SK-N-SH treated with all-trans-retinoic acid at 6 μM for 48 hours (cell line): ENCODE data around the gene FHIT.

Source experiments
- ATAC-seq: fragments of 200-7000 bp; cut with Tn5 transposase; 3 replicates; pipeline ENCODE4 v1.9.1; 2020; ENCODE audit warnings: mild to moderate bottlenecking, moderate library complexity
- ARNTL ChIP-seq: fragments of 450-650 bp; formaldehyde crosslinking; IDR thresholded peaks from 2 replicates; pipeline ENCODE4 v1.5.0; 2020; ENCODE audit warnings: low read depth, mild to moderate bottlenecking, moderate library complexity, borderline replicate concordance
- BACH2 ChIP-seq: fragments of 250-450 bp; sonication (Bioruptor Pico); IDR thresholded peaks from 2 replicates; pipeline ENCODE4 v1.9.0; 2021; ENCODE audit warnings: mild to moderate bottlenecking, borderline replicate concordance
- CSDC2 ChIP-seq: fragments of 250-450 bp; sonication (Bioruptor Pico); IDR thresholded peaks from 2 replicates; pipeline ENCODE4 v1.5.0; 2020; ENCODE audit warnings: mild to moderate bottlenecking, moderate library complexity
- ESRRG ChIP-seq: fragments of 250-450 bp; sonication (Bioruptor Pico); IDR thresholded peaks from 2 replicates; pipeline ENCODE4 v1.6.1; 2021; ENCODE audit warnings: mild to moderate bottlenecking
- GLIS3 ChIP-seq: fragments of 250-450 bp; sonication (Bioruptor Pico); IDR thresholded peaks from 2 replicates; pipeline ENCODE4 v1.5.0; 2020; ENCODE audit warnings: mild to moderate bottlenecking, moderate library complexity
- ISL1 ChIP-seq: fragments of 250-450 bp; sonication (Bioruptor Pico); IDR thresholded peaks from 2 replicates; pipeline ENCODE4 v2.1.2; 2022; ENCODE audit warnings: mild to moderate bottlenecking, moderate library complexity
- OSR1 ChIP-seq: fragments of 250-450 bp; sonication (Bioruptor Pico); IDR thresholded peaks from 2 replicates; pipeline ENCODE4 v1.8.0; 2022; ENCODE audit warnings: moderate library complexity, mild to moderate bottlenecking, inconsistent platforms
- PPARA ChIP-seq: fragments of 250-450 bp; sonication (Bioruptor Pico); IDR thresholded peaks from 2 replicates; pipeline ENCODE4 v1.5.0; 2020; ENCODE audit warnings: mild to moderate bottlenecking, borderline replicate concordance
- RARB ChIP-seq: fragments of 250-450 bp; sonication (Bioruptor Pico); IDR thresholded peaks from 2 replicates; pipeline ENCODE4 v1.8.0; 2021; ENCODE audit warnings: mild to moderate bottlenecking, moderate library complexity
- SNAI2 ChIP-seq: fragments of 250-450 bp; sonication (Bioruptor Pico); IDR thresholded peaks from 2 replicates; pipeline ENCODE4 v1.5.0; 2020; ENCODE audit warnings: mild to moderate bottlenecking, moderate library complexity
- TCF4 ChIP-seq: fragments of 250-450 bp; sonication (Bioruptor Pico); IDR thresholded peaks from 2 replicates; pipeline ENCODE4 v1.8.0; 2021; ENCODE audit warnings: mild to moderate bottlenecking, moderate library complexity, borderline replicate concordance
- TOX ChIP-seq: fragments of 250-450 bp; sonication (Bioruptor Pico); IDR thresholded peaks from 2 replicates; pipeline ENCODE4 v1.8.0; 2021; ENCODE audit warnings: mild to moderate bottlenecking, moderate library complexity, borderline replicate concordance
- ZC3H10 ChIP-seq: fragments of 250-450 bp; sonication (Bioruptor Pico); IDR thresholded peaks from 2 replicates; pipeline ENCODE4 v1.5.1; 2021; ENCODE audit warnings: mild to moderate bottlenecking, moderate library complexity
- ZFP30 ChIP-seq: fragments of 450-650 bp; formaldehyde crosslinking; IDR thresholded peaks from 2 replicates; pipeline ENCODE4 v1.5.0; 2022; ENCODE audit warnings: mild to moderate bottlenecking, moderate library complexity
- ZNF565 ChIP-seq: fragments of 450-650 bp; formaldehyde crosslinking; conservative IDR thresholded peaks from 2 replicates; pipeline ENCODE4 v1.5.0; 2020; ENCODE audit warnings: low read depth, mild to moderate bottlenecking, moderate library complexity
- ZNF70 ChIP-seq: fragments of 450-650 bp; formaldehyde crosslinking; IDR thresholded peaks from 2 replicates; pipeline ENCODE4 v1.5.0; 2020; ENCODE audit warnings: mild to moderate bottlenecking, moderate library complexity
- ZNF8 ChIP-seq: fragments of 450-650 bp; formaldehyde crosslinking; IDR thresholded peaks from 2 replicates; pipeline ENCODE4 v1.5.0; 2020; ENCODE audit warnings: mild to moderate bottlenecking, moderate library complexity
- TF ChIP-seq, protein P1 (sequence below): fragments of 250-450 bp; sonication (Bioruptor Pico); IDR thresholded peaks from 2 replicates; pipeline ENCODE4 v1.5.0; 2020; ENCODE audit warnings: mild to moderate bottlenecking, moderate library complexity
- TF ChIP-seq, protein P2 (sequence below): fragments of 250-450 bp; sonication (Bioruptor Pico); IDR thresholded peaks from 2 replicates; pipeline ENCODE4 v1.8.0; 2020; ENCODE audit warnings: mild to moderate bottlenecking, moderate library complexity, borderline replicate concordance
- TF ChIP-seq, protein P3 (sequence below): fragments of 250-450 bp; sonication (Bioruptor Pico); IDR thresholded peaks from 2 replicates; pipeline ENCODE4 v1.8.0; 2021; ENCODE audit warnings: low read depth, mild to moderate bottlenecking, moderate library complexity, borderline replicate concordance
- TF ChIP-seq, protein P4 (sequence below): fragments of 250-450 bp; sonication (Bioruptor Pico); IDR thresholded peaks from 2 replicates; pipeline ENCODE4 v1.5.1; 2021; ENCODE audit warnings: mild to moderate bottlenecking, moderate library complexity

The FHIT gene

DNA sequence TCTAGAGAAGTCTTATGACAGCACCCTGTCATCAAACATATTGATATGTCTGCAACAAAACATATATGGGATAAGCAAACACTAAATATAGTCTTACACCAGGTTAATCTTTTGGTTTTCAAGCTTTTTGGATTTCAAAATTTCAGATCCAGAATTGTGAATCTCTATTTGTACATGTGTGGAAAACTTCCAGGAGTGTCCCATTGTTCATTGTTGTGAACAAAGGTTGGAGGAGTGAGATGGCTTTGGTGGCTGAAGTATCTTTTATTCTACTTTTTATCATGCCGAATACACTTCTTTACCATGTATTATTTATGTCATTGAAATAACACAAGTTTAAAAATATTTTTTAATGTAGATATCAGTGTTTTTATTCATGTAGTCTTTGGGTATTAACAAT is 5.9 kb upstream of the FHIT start:
- no peak for ATAC-seq
- TF ChIP-seq CSDC2 (CRISPR knock-in tag) (no peak), ZFP30 (CRISPR knock-in tag) (no peak), ISL1 (CRISPR knock-in tag) (no peak), ZC3H10 (CRISPR knock-in tag) (no peak), BACH2 (CRISPR knock-in tag) (no peak), RARB (CRISPR knock-in tag) (no peak), ESRRG (CRISPR knock-in tag) (no peak)
- TF ChIP-seq, protein P1, sequence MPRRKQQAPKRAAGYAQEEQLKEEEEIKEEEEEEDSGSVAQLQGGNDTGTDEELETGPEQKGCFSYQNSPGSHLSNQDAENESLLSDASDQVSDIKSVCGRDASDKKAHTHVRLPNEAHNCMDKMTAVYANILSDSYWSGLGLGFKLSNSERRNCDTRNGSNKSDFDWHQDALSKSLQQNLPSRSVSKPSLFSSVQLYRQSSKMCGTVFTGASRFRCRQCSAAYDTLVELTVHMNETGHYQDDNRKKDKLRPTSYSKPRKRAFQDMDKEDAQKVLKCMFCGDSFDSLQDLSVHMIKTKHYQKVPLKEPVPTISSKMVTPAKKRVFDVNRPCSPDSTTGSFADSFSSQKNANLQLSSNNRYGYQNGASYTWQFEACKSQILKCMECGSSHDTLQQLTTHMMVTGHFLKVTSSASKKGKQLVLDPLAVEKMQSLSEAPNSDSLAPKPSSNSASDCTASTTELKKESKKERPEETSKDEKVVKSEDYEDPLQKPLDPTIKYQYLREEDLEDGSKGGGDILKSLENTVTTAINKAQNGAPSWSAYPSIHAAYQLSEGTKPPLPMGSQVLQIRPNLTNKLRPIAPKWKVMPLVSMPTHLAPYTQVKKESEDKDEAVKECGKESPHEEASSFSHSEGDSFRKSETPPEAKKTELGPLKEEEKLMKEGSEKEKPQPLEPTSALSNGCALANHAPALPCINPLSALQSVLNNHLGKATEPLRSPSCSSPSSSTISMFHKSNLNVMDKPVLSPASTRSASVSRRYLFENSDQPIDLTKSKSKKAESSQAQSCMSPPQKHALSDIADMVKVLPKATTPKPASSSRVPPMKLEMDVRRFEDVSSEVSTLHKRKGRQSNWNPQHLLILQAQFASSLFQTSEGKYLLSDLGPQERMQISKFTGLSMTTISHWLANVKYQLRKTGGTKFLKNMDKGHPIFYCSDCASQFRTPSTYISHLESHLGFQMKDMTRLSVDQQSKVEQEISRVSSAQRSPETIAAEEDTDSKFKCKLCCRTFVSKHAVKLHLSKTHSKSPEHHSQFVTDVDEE: no peak
- TF ChIP-seq, all 23 proteins: peak for 0

DNA sequence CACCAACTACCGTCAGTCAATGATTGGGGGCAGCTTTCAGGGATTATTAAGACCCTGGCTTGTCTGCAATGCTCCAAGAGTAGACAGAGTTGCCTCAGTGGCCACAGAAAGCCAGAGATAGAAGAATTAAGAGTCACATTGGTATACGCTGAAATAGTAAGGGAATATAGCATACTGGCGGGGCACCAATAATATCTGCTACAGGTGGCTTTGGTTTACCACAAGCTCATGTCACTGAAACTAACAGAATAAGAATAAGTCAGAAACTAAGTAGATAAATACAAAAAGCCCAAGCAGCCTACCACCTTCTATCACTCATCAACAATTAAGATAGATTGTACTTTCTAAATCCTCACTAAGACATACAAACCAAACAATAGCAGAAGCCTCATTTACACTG is 2.5 kb upstream of the FHIT start:
- TF ChIP-seq ESRRG (CRISPR knock-in tag): no peak
- no peak for TF ChIP-seq TOX
- no peak for TF ChIP-seq OSR1 (CRISPR knock-in tag)
- no peak for TF ChIP-seq SNAI2 (CRISPR knock-in tag)
- no peak for TF ChIP-seq TCF4 (CRISPR knock-in tag)
- TF ChIP-seq ZNF70 (CRISPR knock-in tag): no peak
- TF ChIP-seq, protein P1: no peak
- no peak for TF ChIP-seq ZNF565 (CRISPR knock-in tag)
- no peak for TF ChIP-seq RARB (CRISPR knock-in tag)
- no peak for TF ChIP-seq ARNTL (CRISPR knock-in tag)
- ATAC-seq: no peak

DNA sequence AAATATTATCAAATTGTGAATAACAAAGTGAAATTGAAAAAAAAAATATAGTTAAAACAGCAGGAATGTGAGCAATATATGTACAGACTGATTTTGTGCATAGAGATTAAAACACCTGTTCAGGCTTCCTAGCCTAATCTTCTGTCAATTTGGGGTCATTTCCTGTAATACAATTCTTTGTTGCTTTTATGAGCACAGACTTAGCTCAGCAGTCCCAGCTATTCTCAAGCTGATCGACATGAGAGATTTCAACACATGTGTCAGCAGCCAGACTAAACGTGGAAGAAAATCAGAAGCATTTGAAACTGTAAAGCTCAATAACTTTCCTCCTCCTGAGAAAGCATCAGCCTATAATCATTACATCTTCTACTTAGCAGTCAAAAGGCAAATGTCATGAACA is 1.6 kb upstream of the FHIT start:
- ATAC-seq: no peak
- TF ChIP-seq ZNF8 (CRISPR knock-in tag) (no peak), ZC3H10 (CRISPR knock-in tag) (no peak), TCF4 (CRISPR knock-in tag) (no peak), PPARA (CRISPR knock-in tag) (no peak), SNAI2 (CRISPR knock-in tag) (no peak), RARB (CRISPR knock-in tag) (no peak), GLIS3 (no peak), ARNTL (CRISPR knock-in tag) (no peak), BACH2 (CRISPR knock-in tag) (no peak), ZNF70 (CRISPR knock-in tag) (no peak)
- TF ChIP-seq, protein P2, sequence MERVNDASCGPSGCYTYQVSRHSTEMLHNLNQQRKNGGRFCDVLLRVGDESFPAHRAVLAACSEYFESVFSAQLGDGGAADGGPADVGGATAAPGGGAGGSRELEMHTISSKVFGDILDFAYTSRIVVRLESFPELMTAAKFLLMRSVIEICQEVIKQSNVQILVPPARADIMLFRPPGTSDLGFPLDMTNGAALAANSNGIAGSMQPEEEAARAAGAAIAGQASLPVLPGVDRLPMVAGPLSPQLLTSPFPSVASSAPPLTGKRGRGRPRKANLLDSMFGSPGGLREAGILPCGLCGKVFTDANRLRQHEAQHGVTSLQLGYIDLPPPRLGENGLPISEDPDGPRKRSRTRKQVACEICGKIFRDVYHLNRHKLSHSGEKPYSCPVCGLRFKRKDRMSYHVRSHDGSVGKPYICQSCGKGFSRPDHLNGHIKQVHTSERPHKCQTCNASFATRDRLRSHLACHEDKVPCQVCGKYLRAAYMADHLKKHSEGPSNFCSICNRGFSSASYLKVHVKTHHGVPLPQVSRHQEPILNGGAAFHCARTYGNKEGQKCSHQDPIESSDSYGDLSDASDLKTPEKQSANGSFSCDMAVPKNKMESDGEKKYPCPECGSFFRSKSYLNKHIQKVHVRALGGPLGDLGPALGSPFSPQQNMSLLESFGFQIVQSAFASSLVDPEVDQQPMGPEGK (CRISPR knock-in tag): no peak
- TF ChIP-seq, protein P3, sequence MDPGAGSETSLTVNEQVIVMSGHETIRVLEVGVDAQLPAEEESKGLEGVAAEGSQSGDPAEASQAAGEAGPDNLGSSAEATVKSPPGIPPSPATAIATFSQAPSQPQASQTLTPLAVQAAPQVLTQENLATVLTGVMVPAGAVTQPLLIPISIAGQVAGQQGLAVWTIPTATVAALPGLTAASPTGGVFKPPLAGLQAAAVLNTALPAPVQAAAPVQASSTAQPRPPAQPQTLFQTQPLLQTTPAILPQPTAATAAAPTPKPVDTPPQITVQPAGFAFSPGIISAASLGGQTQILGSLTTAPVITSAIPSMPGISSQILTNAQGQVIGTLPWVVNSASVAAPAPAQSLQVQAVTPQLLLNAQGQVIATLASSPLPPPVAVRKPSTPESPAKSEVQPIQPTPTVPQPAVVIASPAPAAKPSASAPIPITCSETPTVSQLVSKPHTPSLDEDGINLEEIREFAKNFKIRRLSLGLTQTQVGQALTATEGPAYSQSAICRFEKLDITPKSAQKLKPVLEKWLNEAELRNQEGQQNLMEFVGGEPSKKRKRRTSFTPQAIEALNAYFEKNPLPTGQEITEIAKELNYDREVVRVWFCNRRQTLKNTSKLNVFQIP (CRISPR knock-in tag): no peak
- TF ChIP-seq, protein P4, sequence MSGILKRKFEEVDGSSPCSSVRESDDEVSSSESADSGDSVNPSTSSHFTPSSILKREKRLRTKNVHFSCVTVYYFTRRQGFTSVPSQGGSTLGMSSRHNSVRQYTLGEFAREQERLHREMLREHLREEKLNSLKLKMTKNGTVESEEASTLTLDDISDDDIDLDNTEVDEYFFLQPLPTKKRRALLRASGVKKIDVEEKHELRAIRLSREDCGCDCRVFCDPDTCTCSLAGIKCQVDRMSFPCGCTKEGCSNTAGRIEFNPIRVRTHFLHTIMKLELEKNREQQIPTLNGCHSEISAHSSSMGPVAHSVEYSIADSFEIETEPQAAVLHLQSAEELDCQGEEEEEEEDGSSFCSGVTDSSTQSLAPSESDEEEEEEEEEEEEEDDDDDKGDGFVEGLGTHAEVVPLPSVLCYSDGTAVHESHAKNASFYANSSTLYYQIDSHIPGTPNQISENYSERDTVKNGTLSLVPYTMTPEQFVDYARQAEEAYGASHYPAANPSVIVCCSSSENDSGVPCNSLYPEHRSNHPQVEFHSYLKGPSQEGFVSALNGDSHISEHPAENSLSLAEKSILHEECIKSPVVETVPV (CRISPR knock-in tag): no peak
